K562 (cell line): ENCODE measurements around the gene B3GNT4. TPM values are rescaled to one million over a fixed set of nuclear protein-coding genes. Genes with fewer than 3 reads are reported as not detected.

Experiments used
- ATAC-seq: fragments of 200-7000 bp; cut with Tn5 transposase; 3 replicates; pipeline ENCODE4 v1.9.1; 2020; ENCODE audit warnings: moderate library complexity
- BruUV-seq: library from RNA; stranded (reverse); fragments of 400-500 nt; replicated peaks from 2 replicates; lab custom pipeline; 2021; lab: Mats Ljungman, UMichigan
- CTCF ChIA-PET: fragments of 300-600 bp; formaldehyde crosslinking; extraction: SDS; loops from one replicate; lab custom pipeline; 2021; ENCODE audit warnings: low intra/inter-chr PET ratio; lab: Yijun Ruan, JAX
- POLR2A ChIA-PET: fragments of 300-600, 350-650 bp; sonication (Branson Sonifier 250); formaldehyde crosslinking; extraction: SDS; loops from one replicate; lab custom pipeline; 2021; ENCODE audit warnings: antibody characterized with exemption, inconsistent platforms; lab: Yijun Ruan, JAX
- DNase-seq, 4 experiments: peaks; one replicate each; pipeline versions ENCODE4 v3.0.0 to v3.0.0-alpha.2; 2011 to 2018; ENCODE audit warnings: low spot score in 3 of 4, mixed read lengths in 3 of 4; ENCODE audit errors: extremely low read depth in 1 of 4
- FAIRE-seq: peaks from 2 replicates; lab custom pipeline; 2011; peaks lifted over from hg19 to GRCh38; lab: Jason Lieb, UNC
- H2AFZ ChIP-seq: 2 replicates; pipeline ENCODE4 v1.6.0; 2011; ENCODE audit warnings: low read depth, low read length, control low read depth, inconsistent platforms
- H3K27ac ChIP-seq: fragments of 200-600 bp; 3 replicates; pipeline ENCODE4 v1.8.0; 2011; ENCODE audit warnings: low read depth, mild to moderate bottlenecking, control low read depth, inconsistent platforms, low read length, moderate library complexity, mixed read lengths; ENCODE audit errors: extremely low read depth
- H3K27me3 ChIP-seq, 2 experiments: fragments of 300-600 bp in 1 of 2; 2 replicates in 1 of 2; 3 replicates in 1 of 2; pipeline versions ENCODE4 v1.6.0 to v1.8.0; 2011; ENCODE audit warnings: inconsistent platforms in 2 of 2, low read length in 2 of 2, mild to moderate bottlenecking in 1 of 2, mixed read lengths in 1 of 2, moderate library complexity in 1 of 2; ENCODE audit not compliant: control insufficient read depth in 2 of 2, insufficient read depth in 2 of 2
- H3K36me3 ChIP-seq: fragments of 300-600 bp; 3 replicates; pipeline ENCODE4 v1.8.0; 2011; ENCODE audit warnings: mild to moderate bottlenecking, low read length, inconsistent platforms; ENCODE audit not compliant: control insufficient read depth, insufficient read depth
- H3K4me1 ChIP-seq, 2 experiments: fragments of 200-600 bp in 1 of 2; replicated peaks in 1 of 2; 2 replicates in 1 of 2; 3 replicates in 1 of 2; pipeline versions ENCODE4 v1.5.1 to v1.8.0; 2011; ENCODE audit warnings: inconsistent platforms in 2 of 2, low read length in 2 of 2, mild to moderate bottlenecking in 1 of 2, mixed read lengths in 1 of 2, moderate library complexity in 1 of 2; ENCODE audit not compliant: control insufficient read depth in 2 of 2, insufficient read depth in 2 of 2
- H3K4me2 ChIP-seq: 2 replicates; pipeline ENCODE4 v1.6.1; 2011; ENCODE audit warnings: low read length, control low read depth, inconsistent platforms, mixed read lengths; ENCODE audit not compliant: insufficient read depth
- H3K4me3 ChIP-seq: fragments of 200-600 bp; sonication (generic), shearing (Covaris generic); 2 replicates; pipeline ENCODE4 v1.5.1; 2016; ENCODE audit warnings: control low read depth, inconsistent platforms
- H3K79me2 ChIP-seq: fragments of 200-600 bp; 3 replicates; pipeline ENCODE4 v1.8.0; 2011; ENCODE audit warnings: low read length, inconsistent platforms; ENCODE audit not compliant: control insufficient read depth, insufficient read depth
- H3K9ac ChIP-seq, 2 experiments: 2 replicates each; pipeline versions ENCODE4 v1.6.0 to v1.6.1; 2011; ENCODE audit warnings: low read depth in 2 of 2, low read length in 2 of 2, control low read depth in 1 of 2, inconsistent platforms in 1 of 2, mild to moderate bottlenecking in 1 of 2, mixed read lengths in 1 of 2; ENCODE audit not compliant: insufficient read depth in 1 of 2
- H3K9me1 ChIP-seq: one replicate; pipeline ENCODE4 v1.6.0; 2011; ENCODE audit warnings: inconsistent platforms, mild to moderate bottlenecking, low read length, moderate library complexity; ENCODE audit not compliant: control insufficient read depth, insufficient read depth
- H3K9me3 ChIP-seq: replicated peaks from 2 replicates; pipeline ENCODE4 v1.5.1; 2011; ENCODE audit warnings: low read depth, low read length, inconsistent platforms; ENCODE audit not compliant: control insufficient read depth, insufficient read depth
- H4K20me1 ChIP-seq: replicated peaks from 2 replicates; pipeline ENCODE4 v1.6.1; 2011; ENCODE audit warnings: low read length, inconsistent platforms, mixed read lengths; ENCODE audit not compliant: control insufficient read depth, insufficient read depth
- CBX3 ChIP-seq, 2 experiments: IDR thresholded peaks; 1 replicate in 1 of 2; 2 replicates in 1 of 2; pipeline ENCODE4 v1.6.1; 2012; ENCODE audit warnings: inconsistent platforms in 2 of 2, low read length in 2 of 2, borderline replicate concordance in 1 of 2, control low read depth in 1 of 2
- ETV6 ChIP-seq, 3 experiments: fragments of 150-350 bp in 1 of 3; sonication (generic) in 1 of 3; formaldehyde crosslinking in 1 of 3; IDR thresholded peaks; 2 replicates each; pipeline versions ENCODE4 v1.6.1 to v1.8.0; 2014 to 2022; ENCODE audit warnings: borderline replicate concordance in 2 of 3, low read depth in 2 of 3, antibody characterized with exemption in 1 of 3, low read length in 1 of 3, mild to moderate bottlenecking in 1 of 3, missing genetic modification reagents in 1 of 3
- PURB ChIP-seq: sonication (generic); formaldehyde crosslinking; IDR thresholded peaks from 2 replicates; pipeline ENCODE4 v1.9.0; 2021; ENCODE audit warnings: low read depth, mild to moderate bottlenecking, missing genetic modification reagents
- ZBTB8A ChIP-seq: fragments of 450-650 bp; IDR thresholded peaks from 2 replicates; pipeline ENCODE4 v1.6.1; 2018; ENCODE audit warnings: mild to moderate bottlenecking, moderate library complexity; ENCODE audit not compliant: partially characterized antibody
- ZNF140 ChIP-seq: fragments of 250-450 bp; sonication (Bioruptor Pico); IDR thresholded peaks from 2 replicates; pipeline ENCODE4 v1.8.0; 2021; ENCODE audit warnings: moderate library complexity, mild to moderate bottlenecking, inconsistent platforms
- WGBS: fragments of 100-300 bp; shearing (Covaris generic); methylation state at CpG from one replicate; pipeline ENCODE4 v1.1.6; 2016; ENCODE audit warnings: low coverage, mixed read lengths; ENCODE audit not compliant: insufficient coverage; ENCODE audit errors: missing lambda C conversion rate; 5-methylcytosine and 5-hydroxymethylcytosine counted together
- in situ Hi-C: fragments of 300-500 bp; cut with MboI; formaldehyde crosslinking; loops from 4 replicates; pipeline ENCODE4 v1.15.0; 2018; ENCODE audit warnings: inconsistent platforms, mixed read lengths
- intact Hi-C: fragments of 100-400 bp; cut with micrococcal nuclease; formaldehyde crosslinking; loops from 2 replicates; pipeline ENCODE4 v1.14.2; 2022
- polyA plus RNA-seq, 8 experiments: library from polyadenylated mRNA; depleted of rRNA in 4 of 8; stranded (reverse) in 5 of 8; unstranded in 3 of 8; fragments of >200 nt; fragmentation: Nextera tagmentation in 2 of 8; fragmentation: Illumina TruSeq in 1 of 8; extraction: Ambion mirVana in 2 of 8; extraction: Trizol in 1 of 8; gene quantifications; 2 replicates each; pipeline versions ENCODE4 v1.2.1 to v1.2.3, GENCODE V29; 2011 to 2014; ENCODE audit warnings: inconsistent platforms in 1 of 8, missing spikeins in 1 of 8
- total RNA-seq, 7 experiments: library from RNA; depleted of rRNA in 6 of 7; stranded (reverse); fragments of >200 nt in 6 of 7; fragmentation: Illumina TruSeq in 2 of 7; extraction: Trizol in 2 of 7; gene quantifications; 2 replicates each; pipeline versions ENCODE4 v1.2.1 to v1.2.3, GENCODE V29; 2011 to 2021; ENCODE audit warnings: low replicate concordance in 1 of 7
- TF ChIP-seq, protein P1 (sequence below): fragments of 450-650 bp; formaldehyde crosslinking; IDR thresholded peaks from 2 replicates; pipeline ENCODE4 v1.4.0; 2022; ENCODE audit warnings: missing genetic modification characterization
- TF ChIP-seq, protein P2 (sequence below): IDR thresholded peaks from 2 replicates; pipeline ENCODE4 v1.6.1; 2011; ENCODE audit warnings: borderline replicate concordance, low read depth, mild to moderate bottlenecking, moderate library complexity, low read length; ENCODE audit not compliant: insufficient read depth, poor library complexity, severe bottlenecking
- TF ChIP-seq, protein P3 (sequence below): sonication (generic); formaldehyde crosslinking; IDR thresholded peaks from 2 replicates; pipeline ENCODE4 v1.8.0; 2022; ENCODE audit warnings: missing genetic modification reagents, mild to moderate bottlenecking, borderline replicate concordance

B3GNT4 gene
- total and polyA plus RNA-seq, 9 of the 15 experiments (the other 6 are each of a cell fraction or from before 2014, with no cell fraction given): 0.17 to 3.2 (median 1.3) TPM

DNA sequence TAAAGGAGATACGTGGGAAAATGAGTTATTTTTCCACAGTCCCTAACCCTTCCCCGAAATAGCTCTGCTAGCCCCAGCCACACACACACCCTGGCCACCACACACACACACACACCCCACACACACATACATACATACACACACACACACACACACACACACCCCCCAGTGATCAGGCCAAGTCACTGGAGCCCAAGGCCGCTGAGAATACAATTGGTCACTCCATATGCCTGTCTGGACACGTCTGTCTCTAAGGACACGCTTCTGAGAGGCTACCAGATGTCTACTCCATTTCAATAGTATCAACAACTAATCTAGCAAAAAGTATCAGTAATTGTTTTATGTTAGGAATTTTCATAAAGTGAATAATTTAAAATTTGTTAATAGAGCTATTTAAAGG is 35.4 kb downstream of the B3GNT4 start:
- no peak overlapping the region; a peak in 1 of 4 replicates for H3K9ac ChIP-seq
- H3K4me3 ChIP-seq: no peak overlapping the region
- TF ChIP-seq, protein P1, sequence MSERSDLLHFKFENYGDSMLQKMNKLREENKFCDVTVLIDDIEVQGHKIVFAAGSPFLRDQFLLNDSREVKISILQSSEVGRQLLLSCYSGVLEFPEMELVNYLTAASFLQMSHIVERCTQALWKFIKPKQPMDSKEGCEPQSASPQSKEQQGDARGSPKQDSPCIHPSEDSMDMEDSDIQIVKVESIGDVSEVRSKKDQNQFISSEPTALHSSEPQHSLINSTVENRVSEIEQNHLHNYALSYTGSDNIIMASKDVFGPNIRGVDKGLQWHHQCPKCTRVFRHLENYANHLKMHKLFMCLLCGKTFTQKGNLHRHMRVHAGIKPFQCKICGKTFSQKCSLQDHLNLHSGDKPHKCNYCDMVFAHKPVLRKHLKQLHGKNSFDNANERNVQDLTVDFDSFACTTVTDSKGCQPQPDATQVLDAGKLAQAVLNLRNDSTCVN (CRISPR knock-in tag): 0 out of 2 replicates have a peak, but pooled peaks have one; percentile 21
- no peak for TF ChIP-seq CBX3 (IDR thresholded peaks at IDR 0.05; ENCODE audit: borderline replicate concordance in 1 of 2, low read length in 2 of 2)
- no peak for TF ChIP-seq PURB (CRISPR knock-in tag)
- TF ChIP-seq, protein P2, sequence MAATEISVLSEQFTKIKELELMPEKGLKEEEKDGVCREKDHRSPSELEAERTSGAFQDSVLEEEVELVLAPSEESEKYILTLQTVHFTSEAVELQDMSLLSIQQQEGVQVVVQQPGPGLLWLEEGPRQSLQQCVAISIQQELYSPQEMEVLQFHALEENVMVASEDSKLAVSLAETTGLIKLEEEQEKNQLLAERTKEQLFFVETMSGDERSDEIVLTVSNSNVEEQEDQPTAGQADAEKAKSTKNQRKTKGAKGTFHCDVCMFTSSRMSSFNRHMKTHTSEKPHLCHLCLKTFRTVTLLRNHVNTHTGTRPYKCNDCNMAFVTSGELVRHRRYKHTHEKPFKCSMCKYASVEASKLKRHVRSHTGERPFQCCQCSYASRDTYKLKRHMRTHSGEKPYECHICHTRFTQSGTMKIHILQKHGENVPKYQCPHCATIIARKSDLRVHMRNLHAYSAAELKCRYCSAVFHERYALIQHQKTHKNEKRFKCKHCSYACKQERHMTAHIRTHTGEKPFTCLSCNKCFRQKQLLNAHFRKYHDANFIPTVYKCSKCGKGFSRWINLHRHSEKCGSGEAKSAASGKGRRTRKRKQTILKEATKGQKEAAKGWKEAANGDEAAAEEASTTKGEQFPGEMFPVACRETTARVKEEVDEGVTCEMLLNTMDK: no peak
- no peak for TF ChIP-seq ZBTB8A
- TF ChIP-seq, protein P3, sequence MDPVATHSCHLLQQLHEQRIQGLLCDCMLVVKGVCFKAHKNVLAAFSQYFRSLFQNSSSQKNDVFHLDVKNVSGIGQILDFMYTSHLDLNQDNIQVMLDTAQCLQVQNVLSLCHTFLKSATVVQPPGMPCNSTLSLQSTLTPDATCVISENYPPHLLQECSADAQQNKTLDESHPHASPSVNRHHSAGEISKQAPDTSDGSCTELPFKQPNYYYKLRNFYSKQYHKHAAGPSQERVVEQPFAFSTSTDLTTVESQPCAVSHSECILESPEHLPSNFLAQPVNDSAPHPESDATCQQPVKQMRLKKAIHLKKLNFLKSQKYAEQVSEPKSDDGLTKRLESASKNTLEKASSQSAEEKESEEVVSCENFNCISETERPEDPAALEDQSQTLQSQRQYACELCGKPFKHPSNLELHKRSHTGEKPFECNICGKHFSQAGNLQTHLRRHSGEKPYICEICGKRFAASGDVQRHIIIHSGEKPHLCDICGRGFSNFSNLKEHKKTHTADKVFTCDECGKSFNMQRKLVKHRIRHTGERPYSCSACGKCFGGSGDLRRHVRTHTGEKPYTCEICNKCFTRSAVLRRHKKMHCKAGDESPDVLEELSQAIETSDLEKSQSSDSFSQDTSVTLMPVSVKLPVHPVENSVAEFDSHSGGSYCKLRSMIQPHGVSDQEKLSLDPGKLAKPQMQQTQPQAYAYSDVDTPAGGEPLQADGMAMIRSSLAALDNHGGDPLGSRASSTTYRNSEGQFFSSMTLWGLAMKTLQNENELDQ (CRISPR knock-in tag): no peak
- no peak for TF ChIP-seq ZNF140 (CRISPR knock-in tag)
- TF ChIP-seq ETV6 (IDR thresholded peaks at IDR 0.05; ENCODE audit: borderline replicate concordance in 1 of 2, low read depth in 2 of 2, low read length in 1 of 2): no peak
- no peak for TF ChIP-seq ETV6 (CRISPR knock-in tag; IDR thresholded peaks at IDR 0.05; ENCODE audit: borderline replicate concordance)
- H3K4me1 ChIP-seq: no peaks in the 10 kb centered on the region
- intact Hi-C loops (no loop called here), in situ Hi-C loops (no loop called here)
- BruUV-seq: no TSS peak
- H3K9me1 ChIP-seq: no peaks in the 10 kb centered on the region
- H3K4me2 ChIP-seq: no peak overlapping the region
- no peak for ATAC-seq
- no peaks in the 10 kb centered on the region for H3K27me3 ChIP-seq
- no peaks in the 10 kb centered on the region for H3K79me2 ChIP-seq
- FAIRE-seq: no peak
- POLR2A ChIA-PET: no interaction called here
- no peaks in the 10 kb centered on the region for H3K9me3 ChIP-seq
- no peaks in the 10 kb centered on the region for H4K20me1 ChIP-seq
- DNase-seq: no peak
- peaks cover 48% of the 10 kb centered on the region; the same call in 2 of the 3 replicates for H3K36me3 ChIP-seq
- no peak overlapping the region for H2AFZ ChIP-seq
- WGBS: 98% methylated on average over 5 of the region's 5 CpGs
- no peak overlapping the region for H3K27ac ChIP-seq
- CTCF ChIA-PET: interaction anchor here (0.6 kb wide), 1 partner anchor 513 kb away, joined by 3 read pairs; no protein-coding TSS in a partner anchor
